CD4-positive, alpha-beta T cell treated with Interleukin-4 for 1 hour (primary cell): ENCODE measurements around the gene GUCY1A2.
"Not testable (repeated sequence)": the region's sequence is repeated elsewhere in the genome, so short reads cannot be mapped to it uniquely, and the experiment has no call there.

Experiments
- DNase-seq, 2 donors: peaks; one replicate each; pipeline ENCODE4 v3.0.0-alpha.2; 2020 to 2022

Gene GUCY1A2

DNA sequence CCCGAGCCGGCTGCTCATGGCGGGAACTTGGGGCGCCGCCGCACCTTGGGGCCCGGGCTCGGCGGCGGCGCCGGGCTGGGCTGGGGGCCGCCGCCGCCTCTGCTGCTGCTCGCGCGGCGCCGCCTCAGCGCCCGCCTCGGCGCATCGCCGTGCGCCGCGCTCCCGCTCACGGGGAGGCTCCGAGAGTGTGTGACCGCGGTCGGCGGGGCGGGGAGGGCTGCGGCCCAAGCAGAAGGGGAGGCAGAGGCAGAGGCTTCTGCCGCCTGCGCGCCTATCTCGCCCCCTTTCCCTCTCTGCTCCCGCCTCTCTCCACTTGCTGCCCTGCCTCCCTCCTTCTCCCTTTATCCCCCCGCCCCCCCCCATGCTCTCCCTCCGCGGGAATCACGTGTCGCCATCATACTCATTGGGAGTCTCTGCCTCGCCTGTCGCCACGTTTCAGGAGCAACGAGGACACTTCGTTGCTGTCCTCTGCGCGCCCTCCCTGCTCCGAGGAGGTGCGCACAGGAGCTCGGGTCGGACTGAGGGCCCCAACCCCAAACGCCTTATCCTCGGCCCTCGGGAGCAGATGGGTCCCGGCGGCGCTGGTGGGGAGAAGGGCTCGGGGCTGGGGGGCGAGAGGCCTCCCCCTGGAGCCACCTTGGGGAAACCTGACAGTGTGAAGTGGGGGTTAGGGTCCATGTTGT, at the start of gene GUCY1A2:
Gene GUCY1A2 (minus strand): TSS at position 258 of the 683 bp plus-strand sequence. CDS start 421 bp downstream, outside the sequence.
- no peak for DNase-seq

DNA sequence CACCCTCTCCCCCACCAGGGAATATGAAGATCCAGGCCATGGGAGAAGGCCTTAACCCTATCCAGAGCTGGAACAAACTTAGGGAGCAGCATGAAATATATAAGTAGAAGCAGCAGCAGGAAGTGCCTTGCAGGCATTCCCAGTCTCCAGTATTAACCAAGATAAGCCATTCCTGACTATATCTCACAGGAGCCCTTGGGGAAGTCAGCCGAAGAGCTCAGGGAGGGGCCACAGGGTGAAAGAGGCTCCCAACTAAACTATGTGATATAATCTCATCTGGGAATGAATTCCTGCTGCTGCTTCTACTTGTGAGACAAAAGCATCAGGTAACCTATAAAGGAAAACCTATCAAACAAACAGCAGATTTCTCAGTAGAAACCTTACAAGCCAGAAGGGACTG, 36.1 kb upstream of the GUCY1A2 start:
- DNase-seq = no peak

- DNase-seq = not testable (repeated sequence)
Observed at GRCh38 chr11:107051332-107051731, 33.1 kb upstream of the GUCY1A2 start.

DNA sequence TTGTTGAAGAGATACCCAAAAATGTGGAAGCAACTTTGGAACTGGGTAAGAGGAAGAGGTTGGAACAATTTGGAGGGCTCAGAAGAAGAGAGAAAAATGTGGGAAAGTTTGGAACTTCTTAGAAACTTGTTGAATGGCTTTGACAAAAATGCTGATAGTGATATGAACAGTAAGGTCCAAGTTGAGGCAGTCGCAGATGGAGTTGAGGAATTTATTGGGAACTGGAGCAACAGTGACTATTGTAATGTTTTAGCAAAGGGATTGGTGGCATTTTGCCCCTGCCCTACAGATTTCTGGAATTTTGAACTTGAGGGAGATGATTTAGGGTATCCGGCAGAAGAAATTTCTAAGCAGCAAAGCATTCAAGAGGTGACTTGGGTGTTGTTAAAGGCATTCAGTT, 32.6 kb upstream of the GUCY1A2 start:
- DNase-seq = not testable (repeated sequence)

- DNase-seq = no peak
Observed at GRCh38 chr11:107050121-107050520, 31.8 kb upstream of the GUCY1A2 start.

GRCh38 chr11:107044503-107044902, 26.2 kb upstream of the GUCY1A2 start:
- no peak for DNase-seq

- DNase-seq = no peak
Observed at GRCh38 chr11:107043242-107044006, 25.1 kb upstream of the GUCY1A2 start.

DNA sequence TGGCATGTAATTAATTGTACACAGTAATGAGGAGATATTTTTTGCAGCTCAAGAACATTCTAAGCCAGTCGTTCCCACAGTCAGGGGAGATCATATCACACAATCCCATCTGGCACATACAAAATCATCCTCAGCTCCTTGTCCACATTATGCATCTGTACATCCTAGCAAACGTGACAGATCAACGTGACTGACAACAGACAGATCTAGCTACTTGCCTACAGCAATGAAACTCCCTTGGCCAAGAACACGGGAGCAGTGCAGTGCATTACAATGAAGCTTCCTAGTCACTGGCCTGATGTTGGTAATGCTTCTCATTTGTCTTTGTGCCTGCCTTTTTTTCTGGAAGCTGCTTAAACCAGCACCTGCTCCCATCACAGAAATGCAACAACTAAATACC, 24.5 kb upstream of the GUCY1A2 start:
- no peak for DNase-seq

- DNase-seq = no peak
Observed at GRCh38 chr11:107041088-107041444, 22.8 kb upstream of the GUCY1A2 start.

GRCh38 chr11:107040433-107041087, 22.3 kb upstream of the GUCY1A2 start:
- DNase-seq = no peak

DNA sequence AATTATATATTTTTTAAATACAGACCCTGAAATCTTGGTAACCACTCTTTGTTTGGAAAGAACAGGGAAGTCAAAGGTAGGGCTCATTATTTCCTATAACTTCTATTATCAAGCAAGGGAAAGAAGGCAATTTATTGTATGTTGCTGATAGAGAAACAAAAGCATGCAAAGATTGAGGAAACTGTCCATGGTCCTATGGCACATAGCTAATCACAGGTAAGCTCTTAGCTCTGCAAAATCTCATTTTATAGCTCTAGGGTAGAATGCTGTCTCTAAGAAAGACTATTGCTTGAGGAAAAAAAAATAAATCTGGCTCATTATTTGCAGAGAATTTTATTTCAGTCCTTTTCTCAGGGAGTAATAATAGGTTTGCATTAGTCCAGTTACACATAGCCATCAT, 7.4 kb upstream of the GUCY1A2 start:
- no peak for DNase-seq

GRCh38 chr11:107020594-107020993, 2.3 kb upstream of the GUCY1A2 start:
- DNase-seq = no peak

- DNase-seq = no peak
Observed at GRCh38 chr11:107018902-107019493, 722 bp upstream of the GUCY1A2 start.

GRCh38 chr11:107017433-107018218, 650 bp downstream of the GUCY1A2 start:
- no peak for DNase-seq

DNA sequence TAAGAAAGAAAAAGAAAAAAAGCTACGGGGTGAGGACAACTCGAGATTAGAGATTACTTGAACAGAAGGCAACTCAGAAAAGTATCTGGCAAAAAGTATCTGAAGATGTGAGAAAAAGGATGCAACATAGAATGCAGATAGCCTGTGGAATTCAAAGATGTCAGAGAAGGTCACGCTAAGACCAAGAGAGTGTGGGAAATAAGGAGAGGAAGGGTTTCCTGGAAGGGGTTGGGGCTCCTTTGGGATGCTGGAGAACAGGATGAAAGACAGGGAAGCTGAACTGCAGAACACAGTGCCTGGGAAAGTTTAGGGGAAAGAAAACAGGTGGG, 1.2 kb downstream of the GUCY1A2 start:
- no peak for DNase-seq

DNA sequence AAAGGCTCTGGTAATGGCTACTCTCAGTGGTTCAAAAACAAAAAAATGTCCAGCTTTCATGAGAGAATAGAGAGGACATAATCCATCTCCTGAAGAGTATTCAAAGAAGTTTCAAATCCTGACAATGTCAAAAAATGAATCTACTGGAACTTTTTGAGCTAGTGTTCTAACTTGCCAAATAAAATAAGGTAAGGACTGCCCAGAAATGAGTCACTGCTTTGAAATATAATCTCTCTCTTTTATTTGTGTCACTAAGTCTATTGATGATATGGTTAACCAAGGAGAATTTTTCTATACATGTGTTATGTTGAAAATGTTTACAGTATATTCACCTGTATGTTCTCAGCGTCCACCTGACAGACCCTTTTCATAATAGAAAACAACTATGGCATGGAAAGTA, 3.4 kb downstream of the GUCY1A2 start:
- no peak for DNase-seq

DNA sequence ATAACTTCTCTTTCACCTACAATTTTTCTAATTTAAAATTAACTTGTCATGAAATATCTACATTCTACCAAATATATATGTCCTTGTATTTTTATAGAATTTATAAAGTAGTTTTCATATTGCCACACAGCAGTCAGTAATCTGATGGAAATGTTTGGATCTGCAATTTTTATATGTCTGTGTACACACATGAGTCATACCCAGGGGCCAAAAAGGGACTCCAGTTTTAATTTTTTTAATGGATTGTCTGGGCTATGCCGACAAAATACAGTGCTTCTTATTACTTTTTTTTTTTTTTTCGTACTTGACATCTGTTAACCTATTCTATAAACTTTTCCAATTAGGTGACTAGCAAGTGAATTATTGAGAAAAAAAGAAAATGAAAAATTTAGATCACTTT, 6.3 kb downstream of the GUCY1A2 start:
- DNase-seq = no peak

DNA sequence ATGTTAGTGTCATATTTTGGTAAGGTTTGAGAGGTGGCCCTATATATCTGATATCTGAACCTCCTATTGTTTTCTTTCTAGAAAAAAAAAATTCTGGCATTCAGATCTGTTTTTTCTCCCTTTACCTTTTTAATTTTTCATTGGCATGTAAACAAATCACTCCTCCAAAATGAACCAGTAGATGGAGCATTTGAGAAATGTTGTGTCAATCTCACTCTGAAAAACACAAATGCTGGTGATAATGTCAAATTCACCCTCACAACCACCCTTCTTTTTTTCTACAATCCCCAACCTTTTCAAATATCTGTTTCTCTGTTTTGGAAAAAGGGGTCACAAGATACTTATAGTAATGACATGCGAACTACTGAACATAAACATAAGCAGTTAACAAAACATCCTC, 9.1 kb downstream of the GUCY1A2 start:
- no peak for DNase-seq

GRCh38 chr11:107006076-107006833, 12.0 kb downstream of the GUCY1A2 start:
- DNase-seq = no peak

- no peak for DNase-seq
Observed at GRCh38 chr11:106999196-106999595, 19.1 kb downstream of the GUCY1A2 start.

DNA sequence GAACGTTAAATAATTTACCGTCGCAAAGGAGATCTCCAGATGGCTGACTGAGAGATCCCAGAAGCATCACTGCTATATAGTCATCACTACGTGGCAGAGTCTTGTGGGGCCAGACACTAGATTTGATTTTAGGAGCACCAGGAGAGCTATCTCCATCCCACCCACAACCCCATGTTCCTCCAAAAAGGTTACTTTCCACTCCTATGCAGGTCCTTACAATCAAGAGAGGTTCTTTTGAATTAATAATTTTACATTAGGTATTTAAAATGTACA, 19.4 kb downstream of the GUCY1A2 start:
- DNase-seq = no peak

DNA sequence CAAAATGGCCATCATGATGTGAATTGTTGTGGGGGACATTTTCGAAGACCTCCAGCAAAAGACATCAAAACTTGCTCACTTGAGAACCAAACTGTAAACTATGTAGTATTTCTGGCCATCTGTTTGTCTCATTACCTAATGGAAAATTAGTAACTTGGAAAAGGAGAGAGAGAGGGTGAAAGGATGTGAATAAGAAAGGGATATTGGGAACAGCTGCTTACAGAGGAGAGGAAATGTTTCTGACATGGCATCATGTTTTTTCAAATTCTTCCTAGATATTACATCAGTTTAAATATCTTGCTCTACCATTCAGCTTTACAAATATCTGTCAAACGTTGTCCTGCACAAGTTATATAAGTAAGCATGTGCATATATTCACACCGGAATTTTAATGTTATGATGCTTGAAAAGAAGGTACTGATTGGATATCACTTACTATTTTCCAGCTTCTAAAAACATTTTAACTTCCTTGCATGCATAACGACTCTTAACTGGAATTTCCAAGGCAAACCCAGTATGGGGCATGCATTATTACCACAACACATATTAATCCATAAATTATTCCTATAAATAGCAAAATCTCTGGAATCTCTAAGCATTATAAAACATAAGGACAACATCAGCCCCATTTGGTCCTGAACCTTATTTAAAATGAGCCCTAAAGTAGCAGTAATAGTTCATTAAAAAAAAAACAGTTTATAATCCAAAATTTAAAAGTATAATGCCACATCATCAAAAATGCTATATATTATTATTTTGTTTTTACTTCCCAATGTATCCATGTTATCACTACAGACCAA, 20.0 kb downstream of the GUCY1A2 start:
- no peak for DNase-seq
